Hematopoietic multipotent progenitor cell (in vitro differentiated cells): Measurements from ENCODE around the gene MAP2K2. TPM values are rescaled to one million over a fixed set of nuclear protein-coding genes. Genes with fewer than 3 reads are reported as not detected.
"Not testable (repeated sequence)": the region's sequence is repeated elsewhere in the genome, so short reads cannot be mapped to it uniquely, and the experiment has no call there.

ENCODE experiments used
- DNase-seq, 3 donors: peaks; one replicate each; pipeline ENCODE4 v3.0.0-alpha.2; 2011 to 2015; ENCODE audit warnings: low read depth in 2 of 3, low spot score in 2 of 3
- total RNA-seq: library from RNA; depleted of rRNA; stranded (reverse); fragments of >200 nt; gene quantifications from one replicate; pipeline ENCODE4 v1.2.3, GENCODE V29; 2012

MAP2K2 gene
- 136 TPM for total RNA-seq

DNA sequence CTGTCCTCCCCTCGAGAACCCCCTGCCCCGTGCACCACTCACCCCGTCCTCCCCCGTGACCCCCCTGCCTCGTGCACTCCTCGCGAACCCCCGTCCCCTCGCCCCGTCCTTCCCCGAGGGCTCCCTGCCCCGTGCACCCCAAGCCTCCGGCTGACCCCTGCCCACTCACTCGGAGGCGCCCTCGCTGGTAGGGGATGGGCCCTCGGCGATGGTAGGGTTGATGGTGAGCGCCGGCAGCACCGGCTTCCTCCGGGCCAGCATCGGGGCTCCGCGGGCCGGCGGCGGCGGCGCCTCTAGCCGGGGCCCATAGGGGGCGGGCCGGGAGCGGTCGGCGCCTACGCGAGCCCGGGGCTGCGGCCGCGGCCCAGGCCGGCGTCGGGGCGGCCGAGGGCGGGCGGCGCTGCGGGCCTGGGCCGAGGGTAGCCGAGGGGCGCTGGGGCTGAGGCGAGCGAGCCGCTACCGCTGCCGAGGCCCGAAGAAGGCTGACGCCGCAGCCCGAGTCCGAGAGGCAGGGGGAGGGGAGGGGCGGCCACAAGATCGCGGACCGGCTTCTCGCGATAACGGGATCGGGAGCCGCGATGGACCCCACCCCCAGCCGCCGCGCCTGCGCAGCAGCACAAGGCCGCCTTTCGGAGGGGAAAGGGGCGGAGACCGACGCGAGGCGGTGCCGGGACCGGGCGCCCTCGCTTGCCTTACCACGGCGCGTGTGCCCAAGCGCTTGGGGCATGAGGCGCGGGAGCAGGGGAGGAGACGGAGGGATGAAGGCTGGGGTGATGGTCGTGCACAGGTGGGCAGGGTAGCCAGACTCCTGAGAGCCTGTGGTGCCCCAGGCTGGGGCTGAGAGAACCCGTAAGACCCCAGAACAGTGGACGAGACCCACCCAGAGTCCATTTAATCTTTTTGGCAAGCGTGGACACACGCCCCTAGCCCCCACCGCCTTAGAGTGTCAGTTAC, at the start of gene MAP2K2:
Gene MAP2K2, minus strand, starts transcription at position 508 of the 954 bp plus-strand sequence. Its CDS starts 247 bp downstream, at position 261.
- DNase-seq = peak; percentile 91 to 94 (median 94)

DNA sequence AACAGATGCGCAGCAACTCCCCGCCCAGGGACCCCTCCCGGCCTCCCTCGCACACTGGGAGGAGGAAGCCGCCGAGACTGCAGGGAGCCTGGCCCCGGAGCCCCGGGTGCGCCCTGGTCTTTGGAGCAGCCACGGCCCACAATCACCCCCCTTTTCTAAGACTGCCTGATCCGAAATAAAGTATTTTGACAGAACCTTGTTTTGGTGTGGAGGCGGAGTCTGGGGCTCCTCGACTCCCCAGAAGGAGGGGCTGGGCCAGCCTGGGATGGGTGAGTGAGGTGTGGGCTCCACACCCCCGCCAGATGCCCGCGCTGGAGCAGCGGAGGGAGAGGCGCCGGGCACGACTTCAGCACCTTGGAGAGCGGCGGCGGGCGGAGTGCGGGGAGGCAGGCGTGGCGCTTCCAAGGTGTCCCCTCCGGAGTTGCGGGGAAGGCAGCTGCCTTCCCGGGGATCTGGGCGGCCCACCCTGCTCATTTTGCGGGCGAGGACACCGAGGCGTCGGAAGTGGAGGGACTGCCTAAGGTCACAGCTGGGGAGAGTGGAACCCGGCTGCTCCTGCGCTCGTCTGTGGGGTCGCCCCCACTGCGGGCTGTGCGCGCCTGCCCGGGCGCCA, 49.0 kb upstream of the MAP2K2 start:
- DNase-seq = peak; percentile 37 to 75 (median 64)

DNA sequence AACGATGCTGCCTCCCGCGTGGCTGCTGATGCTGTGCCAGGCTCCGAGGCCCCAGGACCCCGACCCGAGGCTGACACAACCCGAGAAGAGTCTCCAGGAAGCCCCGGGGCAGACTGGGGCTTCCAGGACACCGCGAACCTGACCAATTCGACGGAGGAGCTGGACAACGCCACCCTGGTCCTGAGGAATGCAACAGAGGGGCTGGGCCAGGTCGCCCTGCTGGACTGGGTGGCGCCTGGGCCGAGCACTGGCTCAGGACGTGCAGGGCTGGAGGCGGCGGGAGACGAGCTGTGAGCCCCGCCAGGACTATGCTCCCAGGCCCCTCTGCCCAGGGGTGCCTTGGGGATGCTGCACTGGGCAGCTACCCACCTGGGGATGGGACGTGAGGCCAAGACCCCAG, 47.8 kb upstream of the MAP2K2 start:
- no peak for DNase-seq

DNA sequence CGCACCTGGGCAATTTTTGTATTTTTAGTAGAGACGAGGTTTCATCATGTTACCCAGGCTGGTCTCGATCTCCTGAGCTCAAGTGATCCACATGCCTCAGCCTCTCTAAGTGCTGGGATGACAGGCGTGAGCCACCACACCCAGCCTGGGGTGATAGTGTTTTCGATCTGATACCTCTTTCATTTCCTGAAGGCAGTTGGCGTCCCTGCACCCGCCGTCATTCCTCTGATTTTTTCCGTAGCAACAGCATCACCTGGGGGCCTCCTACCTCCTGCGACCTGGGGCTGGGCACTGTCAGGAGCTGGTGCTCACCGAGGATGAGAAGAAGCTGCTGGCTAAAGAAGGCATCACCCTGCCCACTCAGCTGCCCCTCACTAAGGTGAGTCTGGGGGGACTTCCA, 40.3 kb upstream of the MAP2K2 start:
- DNase-seq = no peak

DNA sequence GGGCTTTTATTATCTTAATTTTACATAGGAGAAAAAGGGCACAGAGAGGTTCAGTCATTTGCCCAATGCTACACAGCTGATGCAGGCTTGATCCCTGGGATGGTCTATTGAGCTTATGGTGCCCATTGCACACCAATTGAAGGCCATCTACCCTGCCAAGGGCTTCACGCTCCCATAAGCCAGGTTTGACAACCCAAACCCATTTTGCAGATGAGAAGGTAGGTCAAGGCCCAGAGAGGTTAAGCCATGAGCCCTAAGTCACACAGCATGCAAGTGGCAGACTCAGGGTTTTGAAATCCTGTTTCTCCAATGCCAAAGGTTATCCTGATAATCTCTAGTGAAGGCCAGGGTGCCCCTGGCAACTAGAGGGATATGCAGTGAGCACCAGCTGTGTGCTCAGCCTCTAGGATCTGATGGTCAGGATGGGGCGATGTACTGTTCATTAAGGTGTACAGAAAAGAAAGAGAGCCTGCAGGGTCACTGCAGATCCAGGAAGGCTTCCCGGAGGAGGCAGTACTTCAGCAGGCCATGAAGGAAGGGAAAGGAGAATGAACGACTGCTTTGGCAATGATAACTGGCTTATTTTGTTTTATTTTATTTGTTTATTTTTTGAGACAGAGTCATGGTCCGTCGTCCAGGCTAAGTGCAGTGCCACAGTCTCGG, 37.6 kb upstream of the MAP2K2 start:
- DNase-seq = no peak

DNA sequence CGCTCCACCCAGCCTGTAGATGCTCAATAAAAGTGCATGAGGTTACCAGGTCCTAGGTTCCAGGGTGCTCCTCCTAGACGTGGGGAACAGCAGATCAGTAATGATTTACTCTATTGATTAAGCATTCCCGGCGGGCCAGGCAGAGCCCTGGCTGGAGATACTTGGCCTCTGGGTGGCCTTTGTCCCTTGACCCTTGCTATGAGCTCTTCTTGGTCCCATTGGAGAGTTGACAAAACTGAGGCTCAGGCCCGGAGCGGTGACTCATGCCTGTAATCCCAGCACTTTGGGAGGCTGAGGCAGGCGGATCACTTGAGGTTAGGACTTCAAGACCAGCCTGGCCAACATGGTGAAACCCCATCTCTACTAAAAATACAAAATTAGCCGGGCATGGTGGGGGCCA, 34.0 kb upstream of the MAP2K2 start:
- DNase-seq = not testable (repeated sequence)

DNA sequence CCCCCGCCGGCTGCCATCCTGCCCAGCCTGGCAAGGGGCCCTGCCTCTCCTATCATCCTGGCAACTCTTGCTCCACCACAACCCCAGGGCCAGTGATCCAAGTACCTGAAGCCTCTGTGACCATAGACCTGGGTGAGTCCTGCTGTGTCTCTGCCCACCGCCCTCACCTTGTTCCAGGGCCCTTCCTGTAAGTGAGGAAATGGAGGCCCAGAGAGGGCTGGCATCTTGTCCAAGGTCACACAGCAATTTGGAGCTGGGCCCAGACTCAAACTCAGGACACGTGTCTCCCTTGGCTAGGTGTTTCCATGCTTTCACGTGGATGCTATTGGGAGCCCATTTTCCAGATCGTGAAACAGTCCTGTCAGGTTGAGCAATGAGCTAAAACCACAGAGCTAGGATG, 33.2 kb upstream of the MAP2K2 start:
- no peak for DNase-seq

DNA sequence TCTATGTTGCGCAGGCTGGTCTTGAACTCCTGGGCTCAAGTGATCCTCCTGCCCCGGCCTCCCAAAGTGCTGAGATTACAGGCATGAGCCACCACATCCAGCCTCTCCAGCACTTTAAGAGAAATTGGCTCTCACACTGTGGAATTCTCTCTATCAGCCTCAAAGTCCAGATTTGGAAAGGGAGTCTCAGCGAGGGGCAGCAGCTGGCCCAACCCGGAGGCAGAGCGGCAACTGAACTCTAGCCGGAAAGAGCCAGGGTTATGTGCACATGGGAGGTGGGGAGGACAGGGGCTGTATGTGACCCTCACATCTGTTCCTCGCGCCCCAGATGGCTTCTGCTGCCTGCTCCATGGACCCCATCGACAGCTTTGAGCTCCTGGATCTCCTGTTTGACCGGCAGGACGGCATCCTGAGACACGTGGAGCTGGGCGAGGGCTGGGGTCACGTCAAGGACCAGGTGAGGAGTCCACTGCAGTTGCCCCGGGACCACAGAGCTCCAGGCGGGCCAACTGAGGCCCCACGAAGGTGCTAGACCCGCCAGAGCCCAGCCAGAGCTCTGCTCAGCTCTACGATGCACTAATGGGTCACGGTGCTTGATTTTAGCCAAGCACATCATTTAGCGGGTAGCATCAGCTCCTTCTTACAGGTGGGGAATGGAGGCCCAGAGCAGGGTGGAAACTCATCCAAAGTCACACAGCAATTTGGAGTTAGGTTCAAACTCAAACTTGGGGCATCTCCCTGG, 30.8 kb upstream of the MAP2K2 start:
- DNase-seq = no peak

DNA sequence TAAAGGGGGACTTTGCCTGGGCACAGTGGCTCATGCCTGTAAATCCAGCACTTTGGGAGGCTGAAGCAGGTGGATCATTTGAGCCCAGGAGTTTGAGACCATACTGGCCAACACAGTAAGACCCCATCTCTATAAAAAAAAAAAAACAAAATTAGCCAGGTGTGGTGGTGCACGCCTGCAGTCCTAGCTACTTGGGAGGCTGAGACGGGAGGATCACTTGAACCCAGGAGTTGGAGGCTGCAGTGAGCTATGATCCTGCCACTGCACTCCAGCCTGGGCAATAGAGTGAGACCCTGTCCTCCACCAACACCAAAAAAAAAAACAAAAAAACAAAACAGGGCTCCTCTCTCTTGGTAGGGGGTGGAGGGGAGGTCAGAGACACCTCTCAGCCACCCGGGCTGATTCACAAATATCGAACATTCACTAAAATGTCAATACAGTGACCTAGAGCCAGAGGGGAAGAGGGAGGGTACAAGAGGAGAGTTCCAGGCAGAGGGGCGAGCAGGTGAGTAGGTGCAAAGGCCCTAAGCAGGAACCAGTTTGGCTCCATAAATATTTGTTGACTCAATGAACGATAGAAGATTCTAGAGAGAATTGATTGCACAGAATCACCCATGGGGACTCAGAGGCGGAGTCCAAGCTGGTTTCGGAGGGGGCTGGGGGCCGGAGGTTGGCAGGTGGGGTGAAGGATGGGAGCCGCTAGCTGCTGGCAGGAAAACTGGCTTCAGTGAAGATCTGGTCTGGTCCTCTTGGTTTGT, 28.5 kb upstream of the MAP2K2 start:
- no peak for DNase-seq

DNA sequence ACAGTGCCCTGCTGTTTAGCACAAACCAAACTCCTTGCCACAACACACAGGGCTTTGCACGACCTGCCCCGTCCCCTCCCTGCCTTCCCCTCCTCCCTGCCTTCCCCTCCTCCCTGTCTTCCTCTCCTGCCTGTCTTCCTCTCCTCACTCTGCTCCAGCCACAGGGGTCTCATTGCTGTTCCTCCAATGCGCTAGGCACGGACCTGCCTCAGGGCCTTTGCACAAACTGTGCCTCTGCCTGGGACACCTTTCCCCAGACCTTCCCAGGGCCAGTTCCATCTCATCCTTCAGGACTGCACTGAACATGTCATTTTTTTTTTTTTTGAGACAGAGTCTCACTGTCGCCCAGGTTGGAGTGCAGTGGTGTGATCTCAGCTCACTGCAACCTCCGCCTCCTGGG, 27.7 kb upstream of the MAP2K2 start:
- no peak for DNase-seq

DNA sequence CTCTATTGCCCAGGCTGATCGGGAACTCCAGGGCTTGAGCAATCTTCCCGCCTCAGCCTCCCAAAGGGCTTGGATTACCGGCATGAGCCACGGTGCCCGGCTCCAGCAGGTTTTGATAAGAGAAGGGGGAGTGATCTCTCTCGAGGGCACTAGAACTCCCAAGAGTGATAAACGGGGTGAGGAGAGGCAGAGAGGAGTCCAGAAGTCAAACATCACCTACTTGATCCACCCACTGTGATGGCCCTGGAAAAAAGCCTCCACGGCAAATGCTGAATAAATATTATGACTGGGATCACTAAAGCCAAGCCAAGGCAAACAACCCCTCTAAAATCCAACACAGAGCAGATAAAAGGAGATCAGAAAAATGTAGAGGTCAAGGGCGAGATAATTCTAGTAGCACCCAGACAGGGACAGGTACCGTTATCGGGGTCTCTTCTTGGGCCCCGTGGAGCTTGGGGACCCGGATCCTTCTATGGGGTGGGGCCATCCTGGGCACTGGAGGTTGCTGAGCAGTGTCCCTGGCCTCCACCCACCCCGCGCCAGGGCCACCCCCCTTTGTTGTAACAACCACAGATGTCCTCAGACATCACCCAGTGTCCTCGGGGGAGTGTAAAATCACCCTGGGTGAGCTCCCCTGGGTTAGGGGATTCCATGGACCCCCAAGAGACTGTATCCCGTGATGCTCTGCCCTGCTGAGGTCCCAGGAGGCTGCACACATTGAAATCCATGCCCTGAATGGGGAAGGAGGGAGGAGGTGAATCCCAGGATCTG, 25.8 kb upstream of the MAP2K2 start:
- DNase-seq = no peak

DNA sequence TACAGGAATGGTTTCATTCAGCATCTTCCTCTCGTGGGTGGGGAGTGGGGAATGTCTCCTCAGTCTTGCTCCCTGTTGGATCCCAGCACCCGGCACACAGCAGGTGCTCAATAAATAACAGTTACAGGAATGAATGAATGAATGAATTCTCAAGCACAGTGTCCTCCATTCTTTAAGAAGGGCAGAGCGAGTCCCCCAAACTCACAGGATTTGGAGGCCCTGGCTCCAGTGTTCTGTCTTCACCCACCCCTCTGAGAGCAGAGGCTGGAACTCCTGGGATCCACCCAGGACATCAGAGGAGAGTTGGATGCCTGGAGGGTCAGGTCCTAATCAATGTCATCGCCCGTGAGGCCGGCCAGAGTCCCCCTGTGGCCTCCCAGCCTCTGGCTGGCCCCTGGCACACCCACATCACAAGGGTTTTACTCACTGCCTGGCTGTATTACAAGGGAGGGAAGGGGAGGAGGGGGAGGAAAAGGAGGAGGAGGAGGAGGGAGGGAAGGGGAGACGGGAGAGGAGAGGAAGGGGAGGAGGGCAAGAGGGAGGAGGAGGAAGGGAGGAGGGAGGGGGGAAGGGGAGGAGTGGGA, 20.8 kb upstream of the MAP2K2 start:
- DNase-seq = no peak

DNA sequence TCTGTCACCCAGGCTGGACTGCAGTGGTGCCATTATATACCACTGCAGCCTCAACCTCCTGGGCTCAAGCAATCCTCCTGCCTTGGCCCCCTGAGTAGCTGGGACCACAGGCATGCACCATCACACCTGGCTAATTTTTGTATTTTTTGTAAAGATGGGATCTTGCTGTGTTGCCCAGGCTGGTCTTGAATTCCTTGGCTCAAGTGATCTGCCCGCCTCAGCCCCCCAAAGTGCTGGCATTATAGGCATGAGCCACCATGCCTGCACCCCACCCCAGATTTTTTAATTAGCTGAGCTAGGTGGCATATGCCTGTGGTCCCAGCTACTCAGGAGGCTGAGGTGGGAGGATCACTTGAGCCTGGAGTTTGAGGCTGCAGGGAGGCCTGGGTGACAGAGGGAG, 19.0 kb upstream of the MAP2K2 start:
- DNase-seq = not testable (repeated sequence)

DNA sequence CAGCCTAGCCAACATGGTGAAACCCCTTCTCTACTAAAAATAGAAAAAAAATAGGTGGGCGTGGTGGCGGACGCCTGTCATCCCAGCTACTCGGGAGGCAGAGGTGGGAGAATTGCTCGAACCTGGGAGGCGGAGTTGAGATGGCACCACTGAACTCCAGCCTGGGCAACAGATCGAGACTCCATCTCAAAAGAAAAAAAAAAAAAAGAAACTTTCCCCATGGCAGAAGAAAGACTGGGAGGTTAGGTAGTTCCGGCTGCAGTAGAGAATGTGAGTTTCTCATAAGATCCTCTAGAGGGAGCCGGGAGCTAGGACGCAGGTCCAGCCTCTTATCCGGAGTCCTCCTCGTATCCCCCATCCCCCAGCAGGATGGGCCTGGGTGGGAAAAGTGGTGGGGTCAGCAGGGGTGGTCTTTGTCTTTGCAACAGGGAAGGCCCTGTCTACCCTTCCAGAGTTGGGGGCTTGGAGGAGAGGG, 16.4 kb upstream of the MAP2K2 start:
- peak in 2 of 3 donors; percentile 38 to 52 for DNase-seq

DNA sequence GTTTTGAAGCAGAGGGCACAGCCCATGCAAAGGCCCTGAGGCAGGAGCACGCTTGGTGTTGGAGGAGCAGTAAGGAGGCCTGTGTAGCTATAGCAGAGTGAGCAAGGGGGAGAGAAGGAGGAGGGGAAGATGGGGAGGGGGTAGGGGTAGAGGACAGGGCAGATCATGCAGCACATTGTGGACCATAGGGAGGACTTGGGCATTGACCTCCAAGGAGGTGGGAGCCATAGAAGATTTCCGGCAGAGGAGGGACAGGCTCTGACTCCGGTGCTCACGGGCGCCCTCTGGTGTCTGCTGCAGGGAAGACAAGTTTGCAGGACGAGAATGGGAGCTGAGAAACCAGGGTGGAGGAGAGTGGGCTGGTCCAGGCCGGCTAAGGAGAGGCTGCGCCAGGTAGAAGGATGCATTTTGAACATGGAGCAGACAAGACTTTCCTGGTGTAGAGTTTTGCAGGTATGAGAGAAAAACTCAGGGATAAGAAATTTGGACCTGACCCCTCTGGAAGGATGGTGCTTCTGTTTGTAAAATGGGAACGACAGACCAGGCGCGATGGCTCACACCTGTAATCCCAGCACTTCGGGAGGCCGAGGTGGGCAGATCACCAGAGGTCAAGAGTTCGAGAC, 15.8 kb upstream of the MAP2K2 start:
- peak; percentile 63 to 78 (median 67) for DNase-seq

DNA sequence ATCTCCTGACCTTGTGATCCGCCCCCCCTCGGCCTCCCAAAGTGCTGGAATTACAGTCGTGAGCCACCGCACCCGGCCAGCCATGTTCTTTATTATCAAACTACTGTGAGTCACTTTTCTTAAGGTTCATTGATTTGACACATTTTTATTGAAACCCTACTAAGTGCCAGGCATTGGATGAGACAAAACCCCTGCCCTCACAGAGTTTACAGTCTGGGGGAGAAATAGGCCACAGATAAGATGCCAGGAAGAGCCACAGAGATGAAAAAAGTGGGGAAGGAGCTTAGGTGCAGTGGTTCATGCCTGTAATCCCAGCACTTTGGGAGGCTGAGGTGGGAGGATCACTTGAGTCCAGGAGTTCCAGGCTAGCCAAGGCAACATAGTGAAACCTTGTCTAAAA, 14.5 kb upstream of the MAP2K2 start:
- DNase-seq = no peak

DNA sequence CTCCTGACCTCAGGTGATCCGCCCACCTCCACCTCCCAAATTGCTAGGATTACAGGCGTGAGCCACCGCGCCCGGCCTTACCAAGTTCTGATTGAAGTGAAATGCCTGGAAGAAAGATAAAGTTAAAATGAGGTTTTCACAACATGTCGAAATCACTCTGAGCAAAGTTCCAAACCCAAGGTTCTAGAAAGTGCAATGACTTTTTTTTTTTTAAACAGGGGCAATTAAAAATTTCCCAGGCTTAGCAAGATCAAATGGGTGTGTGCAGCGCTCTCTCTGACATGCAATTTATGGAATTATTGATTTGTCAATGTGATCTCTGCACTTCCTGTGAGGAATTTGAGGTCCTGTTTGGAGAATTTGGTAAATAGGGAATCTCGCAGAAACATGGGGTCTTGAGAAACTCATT, 12.8 kb upstream of the MAP2K2 start:
- DNase-seq = no peak

DNA sequence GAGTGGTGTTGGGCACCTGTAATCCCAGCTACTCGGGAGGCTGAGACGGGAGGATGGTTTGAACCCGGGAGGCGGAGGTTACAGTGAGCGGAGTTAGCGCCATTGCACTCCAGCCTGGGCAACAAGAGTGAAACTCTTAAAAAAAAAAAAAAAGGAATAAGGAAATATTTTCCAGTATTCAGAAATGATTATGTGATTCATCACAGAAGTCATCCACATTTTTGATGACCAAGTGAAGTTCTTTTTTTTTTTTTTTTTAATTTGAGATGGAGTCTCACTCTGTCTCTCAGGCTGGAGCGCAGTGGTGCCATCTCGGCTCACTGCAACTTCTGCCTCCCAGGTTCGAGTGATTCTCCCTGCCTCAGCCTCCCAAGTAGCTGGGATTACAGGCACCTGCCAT, 11.5 kb upstream of the MAP2K2 start:
- DNase-seq = not testable (repeated sequence)
